ENCODE results near the gene DNM1.

- no peak for TF ChIP-seq CTCF (IDR thresholded peaks at IDR 0.05)
- TF ChIP-seq POLR2A (IDR thresholded peaks at IDR 0.05) = no peak
Observed at GRCh38 chr9:128249908-128250838, 47.0 kb downstream of the DNM1 start.
